Parathyroid adenoma (tissue), 2 donors: ENCODE results near the gene DNAI2.

Source experiments
- H2AFZ ChIP-seq: fragments of 300-600 bp; sonication (generic); one replicate; pipeline ENCODE4 v1.7.0; 2017; ENCODE audit warnings: antibody characterized with exemption, mild to moderate bottlenecking
- H3K27ac ChIP-seq: fragments of 300-600 bp; sonication (generic); one replicate; pipeline ENCODE4 v1.7.0; 2017
- H3K27me3 ChIP-seq: fragments of 300-600 bp; sonication (generic); one replicate; pipeline ENCODE4 v1.7.0; 2017; ENCODE audit warnings: low read length; ENCODE audit not compliant: control insufficient read depth, insufficient read depth
- H3K36me3 ChIP-seq: fragments of 300-600 bp; sonication (generic); one replicate; pipeline ENCODE4 v1.7.0; 2017; ENCODE audit warnings: low read length; ENCODE audit not compliant: control insufficient read depth, insufficient read depth
- H3K4me1 ChIP-seq: fragments of 300-600 bp; sonication (generic); one replicate; pipeline ENCODE4 v1.7.0; 2017; ENCODE audit warnings: control low read depth
- H3K4me2 ChIP-seq: fragments of 300-600 bp; sonication (generic); one replicate; pipeline ENCODE4 v1.7.0; 2017; ENCODE audit warnings: low read length
- H3K4me3 ChIP-seq: fragments of 300-600 bp; sonication (generic); one replicate; pipeline ENCODE4 v1.7.0; 2017; ENCODE audit warnings: low read depth, low read length
- H3K79me2 ChIP-seq: fragments of 300-600 bp; sonication (generic); one replicate; pipeline ENCODE4 v1.7.0; 2017; ENCODE audit warnings: control low read depth
- H3K9ac ChIP-seq: fragments of 300-600 bp; sonication (generic); one replicate; pipeline ENCODE4 v1.7.0; 2017; ENCODE audit warnings: mild to moderate bottlenecking
- H3K9me3 ChIP-seq: fragments of 300-600 bp; sonication (generic); one replicate; pipeline ENCODE4 v1.7.0; 2017; ENCODE audit warnings: low read length; ENCODE audit not compliant: control insufficient read depth
- CTCF ChIP-seq: fragments of 300-600 bp; sonication (generic); IDR thresholded peaks from one replicate; pipeline ENCODE4 v1.7.0; 2017; ENCODE audit warnings: antibody characterized with exemption, mild to moderate bottlenecking
- donor health status: primary hyperparathyroidism.

DNAI2 gene

GRCh38 chr17:74274060-74274708 lies at the start of gene DNAI2:
DNAI2 (plus strand) TSS chr17:74274234; CDS start chr17:74281818, 7,584 bp downstream.
- peaks cover 3% of the 10 kb centered on the region for H3K27me3 ChIP-seq
- no peaks in the 10 kb centered on the region for H3K79me2 ChIP-seq
- no peak within 1 kb of the TSS for H3K4me3 ChIP-seq
- no peak for TF ChIP-seq CTCF
- no peaks in the 10 kb centered on the region for H3K36me3 ChIP-seq
- no peaks in the 10 kb centered on the region for H3K4me1 ChIP-seq
- H3K9ac ChIP-seq: no peak within 1 kb of the TSS
- no peak within 1 kb of the TSS for H2AFZ ChIP-seq
- no peak within 1 kb of the TSS for H3K27ac ChIP-seq
- H3K9me3 ChIP-seq: no peaks in the 10 kb centered on the region
- H3K4me2 ChIP-seq: peak within 1 kb of the TSS; percentile 47

GRCh38 chr17:74224959-74225725 lies 48.9 kb upstream of the DNAI2 start:
- TF ChIP-seq CTCF: no peak
- H3K9me3 ChIP-seq: no peaks in the 10 kb centered on the region
- no peak overlapping the region for H3K4me2 ChIP-seq
- H3K36me3 ChIP-seq: no peaks in the 10 kb centered on the region
- H3K9ac ChIP-seq: no peak overlapping the region
- no peak overlapping the region for H3K27ac ChIP-seq
- H2AFZ ChIP-seq: no peak overlapping the region
- no peaks in the 10 kb centered on the region for H3K27me3 ChIP-seq
- H3K79me2 ChIP-seq: no peaks in the 10 kb centered on the region
- no peaks in the 10 kb centered on the region for H3K4me1 ChIP-seq
- H3K4me3 ChIP-seq: no peak overlapping the region

GRCh38 chr17:74226252-74226651 lies 47.8 kb upstream of the DNAI2 start:
- Histone ChIP-seq H3K79me2 (no peaks in the 10 kb centered on the region), H3K4me2 (no peak overlapping the region), H3K9ac (no peak overlapping the region), H3K27ac (no peak overlapping the region), H3K4me3 (no peak overlapping the region), H2AFZ (no peak overlapping the region), H3K4me1 (no peaks in the 10 kb centered on the region), H3K9me3 (no peaks in the 10 kb centered on the region), H3K36me3 (no peaks in the 10 kb centered on the region), H3K27me3 (no peaks in the 10 kb centered on the region)
- no peak for TF ChIP-seq CTCF

GRCh38 chr17:74227271-74228080 lies 46.6 kb upstream of the DNAI2 start:
- Histone ChIP-seq H3K4me1 (no peaks in the 10 kb centered on the region), H3K27ac (no peak overlapping the region), H3K9me3 (no peaks in the 10 kb centered on the region), H2AFZ (no peak overlapping the region), H3K27me3 (no peaks in the 10 kb centered on the region), H3K9ac (no peak overlapping the region), H3K79me2 (no peaks in the 10 kb centered on the region), H3K4me2 (no peak overlapping the region), H3K4me3 (no peak overlapping the region), H3K36me3 (no peaks in the 10 kb centered on the region)
- TF ChIP-seq CTCF: no peak
